B cell (primary cell): ENCODE measurements around the gene UBE2M. TPM values are rescaled to one million over a fixed set of nuclear protein-coding genes. Genes with fewer than 3 reads are reported as not detected.

Experiments
- ATAC-seq: fragments of 200-7000 bp; cut with Tn5 transposase; one replicate; pipeline ENCODE4 v1.10.0; 2021; ENCODE audit warnings: low read depth, mild to moderate bottlenecking, moderate number of reproducible peaks, moderate library complexity
- CTCF ChIA-PET: fragments of 350-600 bp; sonication (Branson Sonifier 250); formaldehyde crosslinking; loops from one replicate; lab custom pipeline; 2021; ENCODE audit warnings: antibody characterized with exemption, inconsistent platforms; lab: Charles Lee
- POLR2A ChIA-PET: fragments of 350-600 bp; sonication (Branson Sonifier 250); formaldehyde crosslinking; loops from one replicate; lab custom pipeline; 2021; ENCODE audit warnings: antibody characterized with exemption; lab: Charles Lee
- DNase-seq: peaks from one replicate; pipeline ENCODE4 v3.0.0; 2013
- H2AFZ ChIP-seq: 2 replicates; pipeline ENCODE4 v1.6.1; 2012; ENCODE audit warnings: mild to moderate bottlenecking, low read depth, low read length; ENCODE audit not compliant: insufficient read depth, poor library complexity, severe bottlenecking
- H3K27ac ChIP-seq, 2 donors: 1 replicate in 1 of 2; 2 replicates in 1 of 2; pipeline ENCODE4 v1.5.1; 2012 to 2013; ENCODE audit warnings: low read length in 2 of 2, mild to moderate bottlenecking in 2 of 2, moderate library complexity in 1 of 2
- H3K27me3 ChIP-seq, 4 experiments: fragments of 200-600 bp in 1 of 4; sonication (generic) in 1 of 4; replicated peaks in 1 of 4; 1 replicate in 2 of 4; 2 replicates in 2 of 4; pipeline versions ENCODE4 v1.6.1 to v1.7.0; 2013 to 2016; ENCODE audit warnings: low read length in 3 of 4, mild to moderate bottlenecking in 2 of 4, mixed read lengths in 1 of 4, moderate library complexity in 1 of 4; ENCODE audit not compliant: insufficient read depth in 4 of 4, control insufficient read depth in 3 of 4; ENCODE audit errors: control extremely low read depth in 1 of 4
- H3K36me3 ChIP-seq, 2 experiments: replicated peaks in 1 of 2; 1 replicate in 1 of 2; 2 replicates in 1 of 2; pipeline versions ENCODE4 v1.6.1 to v1.7.1; 2013; ENCODE audit warnings: low read length in 1 of 2; ENCODE audit not compliant: insufficient read depth in 2 of 2, control insufficient read depth in 1 of 2; ENCODE audit errors: control extremely low read depth in 1 of 2, extremely low read depth in 1 of 2
- H3K4me1 ChIP-seq, 2 donors: fragments of 200-600 bp in 1 of 2; sonication (generic) in 1 of 2; 1 replicate in 1 of 2; 2 replicates in 1 of 2; pipeline versions ENCODE4 v1.5.1 to v1.6.1; 2013 to 2017; ENCODE audit warnings: low read length in 2 of 2; ENCODE audit not compliant: control insufficient read depth in 2 of 2, insufficient read depth in 2 of 2
- H3K4me2 ChIP-seq: replicated peaks from 2 replicates; pipeline ENCODE3; 2012; ENCODE audit warnings: mild to moderate bottlenecking, low read depth, low read length; ENCODE audit not compliant: poor library complexity, severe bottlenecking
- H3K4me3 ChIP-seq, 5 experiments: fragments of 200-600 bp in 1 of 5; sonication (generic) in 1 of 5; 1 replicate in 3 of 5; 2 replicates in 2 of 5; pipeline versions ENCODE4 v1.5.1 to v1.7.0; 2011 to 2016; ENCODE audit warnings: low read length in 4 of 5, mild to moderate bottlenecking in 4 of 5, low read depth in 2 of 5, control low read depth in 1 of 5, moderate library complexity in 1 of 5; ENCODE audit not compliant: insufficient read depth in 1 of 5; ENCODE audit errors: control extremely low read depth in 1 of 5, extremely low read depth in 1 of 5
- H3K79me2 ChIP-seq: fragments of 200-600 bp; sonication (generic); one replicate; pipeline ENCODE4 v1.6.0; 2016; ENCODE audit warnings: low read length; ENCODE audit not compliant: control insufficient read depth, insufficient read depth
- H3K9ac ChIP-seq: fragments of 200-600 bp; sonication (generic); 2 replicates; pipeline ENCODE4 v1.6.1; 2017; ENCODE audit warnings: mild to moderate bottlenecking, low read length, moderate library complexity
- H3K9me3 ChIP-seq, 3 donors: one replicate each; pipeline versions ENCODE4 v1.6.1 to v1.7.1; 2013; ENCODE audit warnings: low read length in 2 of 3; ENCODE audit not compliant: control insufficient read depth in 2 of 3, insufficient read depth in 1 of 3; ENCODE audit errors: control extremely low read depth in 1 of 3
- H4K20me1 ChIP-seq: 2 replicates; pipeline ENCODE4 v1.6.0; 2012; ENCODE audit warnings: mild to moderate bottlenecking, low read length; ENCODE audit not compliant: insufficient read depth, control insufficient read depth, poor library complexity, severe bottlenecking
- H3K27ac Mint-ChIP-seq: one replicate; pipeline ENCODE4 v1.8.0; 2021; ENCODE audit warnings: mixed read lengths
- H3K27me3 Mint-ChIP-seq: one replicate; pipeline ENCODE4 v1.8.0; 2021; ENCODE audit warnings: mixed read lengths
- H3K4me1 Mint-ChIP-seq: one replicate; pipeline ENCODE4 v1.8.0; 2021; ENCODE audit warnings: mixed read lengths
- H3K4me3 Mint-ChIP-seq: one replicate; pipeline ENCODE4 v1.8.0; 2021; ENCODE audit warnings: mixed read lengths
- H3K9me3 Mint-ChIP-seq: one replicate; pipeline ENCODE4 v1.8.0; 2022; ENCODE audit warnings: mixed read lengths; ENCODE audit not compliant: insufficient read depth
- EZH2 ChIP-seq: IDR thresholded peaks from 2 replicates; pipeline ENCODE4 v1.6.1; 2012; ENCODE audit warnings: borderline replicate concordance, low read depth, mild to moderate bottlenecking, moderate library complexity, low read length; ENCODE audit not compliant: insufficient read depth, poor library complexity, severe bottlenecking
- WGBS: methylation state at CpG from one replicate; pipeline ENCODE4 v1.1.5; 2013; ENCODE audit warnings: missing lambda C conversion rate; ENCODE audit not compliant: insufficient coverage; 5-methylcytosine and 5-hydroxymethylcytosine counted together
- intact Hi-C: fragments of 100-400 bp; cut with micrococcal nuclease; formaldehyde crosslinking; loops from one replicate; pipeline ENCODE4 v1.10.0; 2022
- polyA plus RNA-seq: library from polyadenylated mRNA; depleted of rRNA; stranded (reverse); fragments of >200 nt; gene quantifications from 2 replicates; pipeline ENCODE4 v1.2.3, GENCODE V29; 2012
- total RNA-seq, 2 donors: library from RNA; stranded (reverse); fragments of 120-200 nt in 1 of 2; gene quantifications; 1 replicate in 1 of 2; 2 replicates in 1 of 2; pipeline versions ENCODE4 v1.2.3 to v1.2.4, GENCODE V29; 2013 to 2022
- TF ChIP-seq, protein P1 (sequence below): fragments of 200-600 bp; IDR thresholded peaks from one replicate; pipeline ENCODE4 v1.8.0; 2022; ENCODE audit warnings: antibody characterized with exemption, mild to moderate bottlenecking

Gene UBE2M
- total and polyA plus RNA-seq, 2 donors (not counting 1 experiment from before 2014, with no cell fraction given) = 62.5 to 66.1 TPM

DNA sequence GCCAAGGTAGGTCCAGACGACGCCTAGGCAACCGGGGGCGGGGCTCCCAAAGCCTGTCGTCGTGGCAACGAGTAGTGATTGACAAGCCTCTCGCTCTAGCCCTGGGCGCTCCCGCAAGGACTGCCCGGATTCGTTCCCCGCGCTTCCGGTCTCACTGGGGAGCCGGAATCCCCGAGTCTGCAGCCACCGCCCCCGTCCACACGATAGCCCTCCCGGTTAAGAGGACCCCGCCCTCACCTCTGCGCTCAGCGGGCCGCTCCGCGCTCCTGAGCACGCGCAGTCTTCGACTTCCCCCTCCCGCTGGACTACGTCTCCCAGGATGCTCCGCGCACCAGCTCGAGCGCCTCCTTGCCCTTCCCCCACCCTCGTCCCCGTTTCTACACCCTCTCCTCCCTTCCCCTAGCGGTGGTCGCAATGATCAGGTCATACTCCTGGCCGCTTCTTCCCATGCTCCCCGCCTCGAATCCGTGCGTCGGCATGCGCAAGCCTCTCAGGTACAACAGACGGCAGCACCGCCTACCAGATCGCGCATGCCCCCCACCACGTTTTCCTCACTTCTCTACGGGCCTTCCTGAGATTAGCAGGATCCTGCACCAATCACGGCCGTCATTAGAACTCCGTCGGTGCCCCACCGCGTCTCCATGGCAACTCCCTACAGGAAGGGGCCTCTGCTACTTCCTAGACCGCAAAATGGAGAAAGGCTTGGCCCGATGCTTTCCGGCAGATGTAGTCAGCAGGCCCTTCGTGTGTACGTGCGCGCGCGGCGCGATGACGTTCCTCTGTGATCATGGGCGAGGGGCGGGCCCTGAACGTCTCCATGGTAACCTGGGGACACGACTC is 14.6 kb upstream of the UBE2M start, which contains the start of gene MZF1:
TSS of gene MZF1 (minus strand) at position 518 of the 840 bp plus-strand sequence. CDS start 1,946 bp downstream, outside the sequence.
- Mint-ChIP-seq H3K27me3 (no peaks in the 10 kb centered on the region), H3K4me3 (peak within 1 kb of the TSS; percentile 95), H3K9me3 (no peaks in the 10 kb centered on the region), H3K4me1 (peaks cover 41% of the 10 kb centered on the region), H3K27ac (peak within 1 kb of the TSS; percentile 99)
- CTCF ChIA-PET = interaction anchor here (0.9 to 3.0 kb wide), 4 partner anchors 11 to 53 kb away, joined by 3 to 10 read pairs (median 4); partner anchors contain the start of genes CHMP2A, UBE2M and ZBTB45
- peaks cover 25 to 37% of the 10 kb centered on the region in 2 donors for H3K4me1 ChIP-seq
- peak; percentile 62 for ATAC-seq
- intact Hi-C loops = loop anchor here (1.0 kb wide), 8 partner anchors 14 to 172 kb away; partner anchors contain the start of genes TRIM28, ZNF132, ZNF324B and ZNF584
- peak within 1 kb of the TSS; percentile 99 for H3K27ac ChIP-seq
- POLR2A ChIA-PET = interaction anchor here (0.5 to 2.4 kb wide), 7 partner anchors 11 to 309 kb away, joined by 3 to 23 read pairs (median 6); partner anchors contain the start of genes CHMP2A, TRIM28, UBE2M and ZBTB45
- peak; percentile 100 for DNase-seq
- H3K9ac ChIP-seq = peak within 1 kb of the TSS; percentile 88
- H3K4me3 ChIP-seq = peak within 1 kb of the TSS; percentile 59 to 77 (median 74)
- H3K9me3 ChIP-seq = peaks cover 0 to 11% (median 0%) of the 10 kb centered on the region in 3 donors
- TF ChIP-seq EZH2 = no peak
- TF ChIP-seq, protein P1, sequence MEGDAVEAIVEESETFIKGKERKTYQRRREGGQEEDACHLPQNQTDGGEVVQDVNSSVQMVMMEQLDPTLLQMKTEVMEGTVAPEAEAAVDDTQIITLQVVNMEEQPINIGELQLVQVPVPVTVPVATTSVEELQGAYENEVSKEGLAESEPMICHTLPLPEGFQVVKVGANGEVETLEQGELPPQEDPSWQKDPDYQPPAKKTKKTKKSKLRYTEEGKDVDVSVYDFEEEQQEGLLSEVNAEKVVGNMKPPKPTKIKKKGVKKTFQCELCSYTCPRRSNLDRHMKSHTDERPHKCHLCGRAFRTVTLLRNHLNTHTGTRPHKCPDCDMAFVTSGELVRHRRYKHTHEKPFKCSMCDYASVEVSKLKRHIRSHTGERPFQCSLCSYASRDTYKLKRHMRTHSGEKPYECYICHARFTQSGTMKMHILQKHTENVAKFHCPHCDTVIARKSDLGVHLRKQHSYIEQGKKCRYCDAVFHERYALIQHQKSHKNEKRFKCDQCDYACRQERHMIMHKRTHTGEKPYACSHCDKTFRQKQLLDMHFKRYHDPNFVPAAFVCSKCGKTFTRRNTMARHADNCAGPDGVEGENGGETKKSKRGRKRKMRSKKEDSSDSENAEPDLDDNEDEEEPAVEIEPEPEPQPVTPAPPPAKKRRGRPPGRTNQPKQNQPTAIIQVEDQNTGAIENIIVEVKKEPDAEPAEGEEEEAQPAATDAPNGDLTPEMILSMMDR = no peak
- peak within 1 kb of the TSS; percentile 87 for H3K4me2 ChIP-seq
- peaks cover 14% of the 10 kb centered on the region for H3K79me2 ChIP-seq
- peak within 1 kb of the TSS; percentile 79 for H2AFZ ChIP-seq
- H4K20me1 ChIP-seq = no peaks in the 10 kb centered on the region
- no peaks in the 10 kb centered on the region for H3K27me3 ChIP-seq
- H3K36me3 ChIP-seq = peaks cover 0 to 14% of the 10 kb centered on the region in 2 experiments
- under 1% methylated on average over 75 of the region's 75 CpGs for WGBS
